Measurements from ENCODE around the gene MAP3K5.

DNA sequence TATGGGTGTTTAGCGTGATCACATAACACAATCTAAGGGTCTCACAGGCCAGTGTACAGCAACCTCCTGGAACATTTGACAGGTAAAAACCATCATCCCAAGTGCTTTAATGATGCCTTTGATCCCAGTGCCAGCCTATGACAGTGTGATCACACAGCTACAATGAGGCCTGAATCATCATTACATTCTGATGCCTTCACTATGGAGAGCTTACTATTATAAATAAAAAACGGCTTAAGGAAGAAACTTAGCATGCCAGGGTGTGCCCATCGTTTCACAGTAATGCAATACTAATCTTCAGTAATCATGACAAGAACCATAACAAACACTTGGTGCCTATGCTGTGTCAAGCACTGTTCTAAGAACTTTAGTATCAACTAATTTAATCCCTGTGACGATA lies 253.4 kb downstream of the MAP3K5 start:
- TF ChIP-seq MAX (IDR thresholded peaks at IDR 0.05) (no peak), SIN3A (conservative IDR thresholded peaks at IDR 0.05 in 1 of 2, IDR thresholded peaks at IDR 0.05 in 1 of 2; ENCODE audit: low read depth in 1 of 2, low read length in 2 of 2) (no peak), POLR2AphosphoS5 (IDR thresholded peaks at IDR 0.05; ENCODE audit: low read depth, low read length) (no peak), TAF7 (optimal IDR thresholded peaks at IDR 0.05; ENCODE audit: borderline replicate concordance, low read depth, low read length) (no peak), BACH1 (IDR thresholded peaks at IDR 0.05; ENCODE audit: low read length) (no peak), SAP30 (IDR thresholded peaks at IDR 0.05; ENCODE audit: insufficient read depth, insufficient replicate concordance, low read length) (no peak), POLR2A (IDR thresholded peaks at IDR 0.05; ENCODE audit: control extremely low read depth in 1 of 2, low read depth in 2 of 2, low read length in 2 of 2) (no peak)
- TF ChIP-seq, protein P1, sequence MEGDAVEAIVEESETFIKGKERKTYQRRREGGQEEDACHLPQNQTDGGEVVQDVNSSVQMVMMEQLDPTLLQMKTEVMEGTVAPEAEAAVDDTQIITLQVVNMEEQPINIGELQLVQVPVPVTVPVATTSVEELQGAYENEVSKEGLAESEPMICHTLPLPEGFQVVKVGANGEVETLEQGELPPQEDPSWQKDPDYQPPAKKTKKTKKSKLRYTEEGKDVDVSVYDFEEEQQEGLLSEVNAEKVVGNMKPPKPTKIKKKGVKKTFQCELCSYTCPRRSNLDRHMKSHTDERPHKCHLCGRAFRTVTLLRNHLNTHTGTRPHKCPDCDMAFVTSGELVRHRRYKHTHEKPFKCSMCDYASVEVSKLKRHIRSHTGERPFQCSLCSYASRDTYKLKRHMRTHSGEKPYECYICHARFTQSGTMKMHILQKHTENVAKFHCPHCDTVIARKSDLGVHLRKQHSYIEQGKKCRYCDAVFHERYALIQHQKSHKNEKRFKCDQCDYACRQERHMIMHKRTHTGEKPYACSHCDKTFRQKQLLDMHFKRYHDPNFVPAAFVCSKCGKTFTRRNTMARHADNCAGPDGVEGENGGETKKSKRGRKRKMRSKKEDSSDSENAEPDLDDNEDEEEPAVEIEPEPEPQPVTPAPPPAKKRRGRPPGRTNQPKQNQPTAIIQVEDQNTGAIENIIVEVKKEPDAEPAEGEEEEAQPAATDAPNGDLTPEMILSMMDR (IDR thresholded peaks at IDR 0.05; ENCODE audit: control extremely low read depth in 1 of 3, insufficient read depth in 1 of 3, low read depth in 1 of 3, low read length in 3 of 3) = no peak

Data from H1 (cell line).